ENCODE results near the gene SPATA32.

SPATA32 gene

DNA sequence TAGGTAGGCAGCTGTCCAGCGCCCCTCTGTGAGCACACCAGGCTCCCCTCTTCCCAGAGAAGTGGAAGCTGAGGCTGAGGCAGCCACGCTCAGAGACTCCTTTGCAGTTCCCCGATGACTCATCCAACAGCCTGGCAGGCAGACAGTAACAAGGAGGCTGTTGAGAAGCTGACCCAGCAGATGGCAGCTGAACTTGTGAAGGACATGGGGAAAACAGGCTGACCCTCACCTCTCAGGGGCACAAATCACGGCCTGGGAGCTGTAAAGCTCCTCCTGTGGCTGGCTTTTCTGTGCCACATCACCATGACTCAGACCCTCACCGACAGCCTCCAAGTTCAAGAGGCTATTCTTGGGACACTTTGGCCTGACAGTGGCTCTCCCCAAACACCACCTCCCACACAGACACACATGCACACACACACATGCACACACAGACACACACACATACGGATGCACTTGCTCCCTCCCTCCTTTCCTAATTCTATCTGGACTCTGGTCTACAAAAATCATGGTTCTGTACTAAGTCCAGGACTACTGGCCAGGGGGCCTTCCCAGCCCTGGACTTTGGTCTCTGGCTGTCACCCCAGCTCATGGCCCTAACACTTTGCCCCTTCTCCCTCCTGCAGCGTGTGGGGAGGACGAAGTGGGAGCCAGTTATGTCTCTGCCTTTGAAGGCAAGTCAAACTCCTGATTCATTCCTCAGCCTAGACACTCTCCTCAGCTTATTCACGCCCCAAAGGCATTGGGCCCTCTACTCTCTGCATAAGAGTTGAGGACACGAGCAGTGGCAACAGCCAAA is 31.7 kb upstream of the SPATA32 start:
- FAIRE-seq, result no peak

- no peak for FAIRE-seq
Measured at GRCh38 chr17:45292696-45293412, 31.0 kb upstream of the SPATA32 start.

DNA sequence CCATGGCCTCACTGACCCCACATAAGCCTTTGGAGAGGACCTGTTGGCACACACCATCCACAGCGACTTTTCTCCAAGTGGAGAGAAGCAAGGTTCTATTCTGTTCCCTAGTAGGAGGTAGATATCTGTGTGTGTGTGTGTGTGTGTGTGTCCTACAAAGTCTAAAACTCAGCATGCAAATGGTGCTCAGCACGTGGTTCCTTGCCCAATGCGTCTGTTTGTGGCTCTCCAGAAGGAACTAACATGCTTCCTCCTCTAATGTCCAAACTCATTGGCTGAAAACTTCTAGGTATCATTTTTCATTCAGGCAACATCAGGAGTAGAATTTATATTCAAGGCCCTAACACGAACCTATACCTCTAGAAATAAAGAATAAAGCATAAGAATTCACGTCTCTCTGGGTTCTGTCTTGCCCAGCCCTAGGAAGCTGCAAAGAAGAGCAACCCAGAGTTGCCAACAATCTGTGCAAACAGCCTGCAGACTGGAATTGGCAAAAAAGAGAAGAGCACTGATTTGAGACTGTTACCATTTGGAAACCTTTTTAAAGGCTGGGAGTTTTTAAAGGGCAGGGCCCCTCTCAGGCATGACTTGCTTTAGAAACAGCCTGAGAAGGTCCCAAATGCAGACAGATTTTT is 29.4 kb upstream of the SPATA32 start:
- FAIRE-seq, result no peak

GRCh38 chr17:45290269-45290765 is 28.4 kb upstream of the SPATA32 start:
- FAIRE-seq, result no peak

DNA sequence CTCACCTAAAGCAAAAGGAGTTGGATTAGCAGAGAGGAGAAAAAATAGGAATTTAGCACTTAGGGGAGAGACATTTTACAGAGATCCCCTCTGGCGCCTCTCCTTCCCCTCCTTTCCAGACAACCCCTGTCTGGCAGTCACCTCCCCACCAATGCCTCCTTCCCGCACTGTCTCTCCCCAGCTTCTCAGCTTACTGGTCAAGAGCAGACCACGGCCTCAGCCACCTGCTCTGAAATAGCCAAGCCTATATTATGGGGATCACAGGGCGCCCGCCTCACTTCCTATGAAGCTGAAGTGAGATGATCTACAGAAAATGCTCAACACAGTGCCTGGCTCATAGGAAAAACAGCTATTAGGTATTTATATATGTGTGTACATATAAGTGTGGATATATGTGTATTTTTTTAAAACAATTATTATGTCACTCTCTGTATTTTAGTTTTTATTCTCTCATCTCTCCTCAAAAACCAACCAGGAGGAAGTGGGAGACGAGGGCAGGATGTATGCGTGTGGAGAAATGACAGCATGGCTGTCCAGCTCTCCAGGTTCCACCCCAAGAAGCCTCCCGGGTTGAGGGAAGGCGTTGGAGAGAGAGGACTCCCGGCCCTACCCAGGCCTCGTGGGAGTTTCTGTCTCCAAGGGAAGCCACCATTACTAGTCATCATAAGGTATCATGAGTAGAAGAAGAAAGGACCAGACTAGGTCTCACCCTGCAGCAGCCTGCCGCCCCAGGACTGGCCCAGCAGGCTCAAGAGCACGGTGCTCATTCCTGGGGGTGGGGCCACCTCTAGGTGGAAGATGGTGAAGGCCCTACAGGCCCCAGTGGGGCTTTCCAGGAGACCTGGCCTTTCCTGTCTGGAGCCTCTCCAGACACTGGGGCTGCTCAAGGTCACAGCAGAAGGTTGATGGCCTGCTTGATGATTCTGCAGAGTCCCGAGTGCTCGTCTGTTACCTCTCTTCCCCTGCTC is 27.7 kb upstream of the SPATA32 start:
- FAIRE-seq, result no peak

DNA sequence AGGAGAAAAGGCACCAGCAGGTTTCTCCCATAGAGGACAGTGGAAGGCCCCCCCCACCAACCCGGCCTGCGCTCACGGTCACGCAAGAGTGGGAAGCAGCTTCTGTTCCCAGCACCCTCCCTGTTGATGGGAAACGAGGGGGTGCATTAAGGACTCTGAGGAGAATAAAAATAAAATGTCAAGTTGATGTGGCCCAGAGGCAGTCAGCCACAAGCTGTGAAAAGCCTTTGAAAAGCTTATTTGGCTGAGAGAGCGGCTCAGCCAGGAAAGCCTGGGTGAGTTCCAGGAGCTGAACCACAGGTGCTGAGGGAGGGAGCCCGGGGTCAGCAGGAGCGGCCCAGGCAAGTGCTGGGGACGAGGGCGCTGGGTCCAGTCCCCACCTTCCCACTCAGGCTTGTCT is 26.9 kb upstream of the SPATA32 start:
- FAIRE-seq, result no peak

DNA sequence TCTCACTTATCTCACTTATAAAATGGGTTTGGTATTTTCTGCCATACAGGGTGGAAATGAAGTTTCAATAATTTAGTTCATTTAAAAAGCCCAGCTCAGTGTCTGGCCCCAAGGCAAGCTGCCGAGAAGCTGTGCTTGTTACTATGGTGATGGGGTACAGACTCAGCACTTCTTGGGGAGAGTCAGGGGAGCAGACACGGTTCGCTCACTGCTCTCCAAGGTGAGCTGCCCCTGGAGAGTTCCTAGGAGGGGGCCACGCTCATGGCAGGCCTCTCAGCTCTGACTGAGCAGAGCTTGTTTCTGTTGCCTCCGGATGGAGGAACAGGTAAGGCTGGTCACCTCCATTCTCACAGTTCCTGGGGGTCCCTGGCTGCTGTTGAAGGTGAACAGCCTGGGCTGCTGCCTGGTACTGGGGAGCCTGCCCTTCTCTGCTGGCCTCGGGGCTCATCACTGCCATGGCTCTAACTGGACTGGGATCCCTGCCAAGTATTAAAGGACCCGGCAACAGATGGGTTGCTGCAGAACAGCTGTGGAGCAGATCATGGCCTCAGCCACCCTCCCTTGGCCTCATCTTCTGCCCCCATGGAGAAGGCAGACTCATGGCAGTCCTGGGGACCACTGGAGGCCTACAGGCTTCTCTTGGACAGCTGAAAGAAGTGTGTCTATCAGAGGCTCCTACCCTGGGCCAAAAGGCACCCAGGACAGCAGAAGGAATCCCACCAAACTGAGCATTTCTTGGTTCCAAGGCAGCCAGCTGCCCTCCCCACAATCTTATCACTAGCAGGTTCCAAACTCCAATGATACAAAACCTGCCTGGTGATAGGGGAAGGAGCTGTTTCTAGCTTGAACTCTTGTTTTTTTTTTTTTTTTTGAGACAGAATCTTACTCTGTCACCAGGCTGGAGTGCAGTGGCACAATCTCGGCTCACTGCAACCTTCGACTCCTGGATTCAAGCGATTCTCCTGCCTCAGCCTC is 25.9 kb upstream of the SPATA32 start:
- FAIRE-seq, result no peak

- no peak for FAIRE-seq
Measured at GRCh38 chr17:45286286-45286685, 24.4 kb upstream of the SPATA32 start.

DNA sequence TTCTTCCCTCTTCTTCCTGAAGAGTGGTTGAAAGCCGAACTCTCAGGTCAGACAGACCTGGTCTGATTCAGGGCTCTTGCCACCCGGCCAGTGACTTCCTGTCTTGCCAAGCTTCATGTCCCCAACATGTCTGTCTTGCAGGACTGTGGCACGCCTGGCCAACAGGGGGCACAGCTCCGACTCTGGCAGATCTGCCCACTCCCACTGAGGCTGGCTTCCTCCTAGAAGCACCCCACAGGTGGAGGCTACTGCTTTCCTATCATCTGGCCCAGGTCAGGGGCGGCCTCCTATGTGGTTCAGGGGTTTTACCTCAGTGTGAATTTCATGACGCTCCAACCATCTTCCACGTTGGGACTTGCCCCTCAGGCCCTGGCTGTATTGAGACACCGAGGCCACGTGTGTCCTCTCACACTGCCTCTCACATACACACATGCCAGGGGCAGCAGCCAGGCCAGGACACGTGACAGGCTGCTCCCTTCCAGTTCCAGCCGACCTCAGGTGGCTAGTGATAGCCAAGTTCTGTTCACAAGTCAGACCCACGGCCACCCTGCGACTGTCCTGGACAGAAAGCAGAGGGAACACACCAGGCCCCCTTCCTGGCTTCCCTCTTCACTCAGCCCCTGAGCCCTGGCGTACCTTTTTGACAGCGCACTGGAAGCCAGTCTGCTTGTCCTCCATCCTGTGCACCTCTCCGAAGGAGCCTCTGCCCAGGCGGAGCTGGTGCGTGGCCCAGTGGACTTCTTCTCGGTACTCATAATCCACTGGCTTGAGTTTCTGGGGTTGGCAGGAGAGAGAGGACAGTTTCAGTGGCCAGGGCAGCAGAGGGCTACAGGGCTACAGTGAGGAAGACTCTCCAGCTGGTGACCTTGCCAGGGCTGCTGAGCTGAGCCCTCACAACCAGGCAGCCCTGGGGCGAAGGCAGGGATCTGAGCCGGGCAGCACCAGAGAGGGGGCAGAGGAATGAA is 22.6 kb upstream of the SPATA32 start:
- no peak for FAIRE-seq

DNA sequence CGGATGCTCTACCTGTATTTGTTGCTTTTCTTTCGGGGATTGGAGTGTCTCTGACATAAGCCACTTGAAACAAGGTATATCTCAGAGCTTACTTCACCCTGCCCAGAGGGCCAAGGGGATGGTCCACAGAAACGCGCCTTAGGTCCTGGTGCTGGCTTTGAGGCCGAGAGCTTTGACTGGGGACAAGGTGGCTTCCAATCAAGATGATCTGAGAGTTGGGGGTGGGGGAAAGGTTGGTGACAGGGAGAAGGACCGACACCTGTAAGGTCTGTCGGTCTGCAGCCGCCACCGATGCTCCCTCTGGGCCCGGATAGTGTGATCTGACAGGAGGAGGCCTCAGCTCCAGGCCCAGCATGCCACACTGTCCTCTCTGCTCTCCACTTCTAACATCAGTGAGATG is 21.8 kb upstream of the SPATA32 start:
- no peak for FAIRE-seq

DNA sequence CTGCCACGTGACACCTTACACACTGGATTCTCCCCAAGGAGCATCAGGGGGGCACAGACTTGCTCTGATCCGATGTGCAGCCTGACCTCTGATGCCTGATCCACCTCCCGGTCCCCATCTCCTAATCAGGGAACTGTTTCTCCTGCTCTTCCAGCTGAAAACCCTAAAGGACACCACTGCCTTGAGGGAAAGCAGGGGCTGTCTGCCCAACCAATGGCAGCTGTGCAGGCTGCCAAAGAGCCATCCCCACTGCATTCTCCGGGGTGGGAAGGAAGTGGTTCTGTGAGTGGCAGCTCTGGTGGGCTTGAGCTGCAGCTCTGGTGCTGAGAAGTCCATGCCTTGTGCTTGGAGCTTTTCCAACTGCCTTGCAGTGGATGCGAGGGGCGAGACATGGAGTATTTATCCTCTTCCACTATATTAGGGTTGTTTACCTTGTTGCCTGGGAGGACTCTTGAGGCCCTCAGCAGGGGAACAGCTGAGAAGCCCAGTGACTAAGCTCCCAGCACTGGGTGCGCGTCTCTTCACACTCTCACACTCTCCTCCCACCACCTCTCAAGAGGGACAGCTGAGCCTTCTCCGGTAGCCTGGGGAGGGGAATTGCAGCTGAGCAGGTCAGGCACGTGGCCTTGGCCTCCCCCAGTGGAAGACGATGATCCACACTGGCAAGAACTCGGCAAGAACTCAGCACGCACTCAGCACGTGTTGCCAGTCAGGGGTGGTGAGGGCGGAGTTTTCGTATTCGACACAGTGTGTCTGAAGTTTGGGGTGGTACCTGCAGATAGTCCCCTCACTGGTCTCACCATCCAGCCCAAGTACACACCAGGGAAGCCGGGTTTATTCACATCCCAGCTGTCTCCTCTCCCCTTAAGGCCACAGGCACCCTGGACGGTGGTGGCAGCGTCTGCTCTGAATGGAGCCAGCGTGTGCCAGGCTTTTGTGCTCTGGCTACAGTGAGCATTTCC is 21.1 kb upstream of the SPATA32 start:
- no peak for FAIRE-seq

DNA sequence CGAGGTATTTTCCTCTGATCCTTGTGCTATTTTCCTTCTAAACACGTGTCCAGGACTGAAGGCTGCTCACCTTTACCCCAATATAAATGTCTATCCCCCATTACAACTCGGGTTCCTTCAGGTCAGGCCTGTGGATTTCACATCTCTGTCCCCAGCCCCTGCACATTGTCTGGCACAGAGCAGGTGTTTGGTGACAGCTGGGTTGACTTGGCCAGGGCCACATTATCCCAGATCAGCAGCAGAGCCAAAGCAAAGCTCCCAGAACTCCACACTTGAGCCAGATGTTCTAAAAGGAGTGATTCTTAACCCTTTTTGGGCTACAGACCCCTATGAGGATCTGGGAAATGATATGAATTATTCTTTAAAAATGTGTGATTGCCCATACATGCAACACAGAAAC is 18.0 kb upstream of the SPATA32 start:
- FAIRE-seq, result no peak

- no peak for FAIRE-seq
Measured at GRCh38 chr17:45277992-45278391, 16.1 kb upstream of the SPATA32 start.

GRCh38 chr17:45277216-45277849 is 15.4 kb upstream of the SPATA32 start:
- peak; percentile 73 for FAIRE-seq

DNA sequence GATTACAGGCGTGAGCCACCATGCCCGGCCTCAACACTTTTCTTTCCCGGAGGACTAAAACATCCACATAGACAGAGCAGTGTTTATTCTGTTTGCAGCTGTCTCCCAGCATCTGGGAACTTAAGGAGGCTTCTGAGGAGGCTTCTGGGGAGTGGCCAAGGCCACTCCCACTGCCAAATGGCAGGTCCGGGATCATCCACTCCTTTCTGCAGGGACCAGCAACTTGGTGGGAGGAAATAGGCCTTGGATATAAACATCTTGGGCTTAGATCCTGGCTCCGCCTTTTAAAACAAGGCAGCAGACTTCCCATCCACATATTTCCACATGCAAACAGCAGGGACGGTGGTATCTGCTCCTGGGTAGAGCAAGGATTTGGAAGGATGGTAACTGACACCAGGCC is 14.1 kb upstream of the SPATA32 start:
- FAIRE-seq, result no peak

DNA sequence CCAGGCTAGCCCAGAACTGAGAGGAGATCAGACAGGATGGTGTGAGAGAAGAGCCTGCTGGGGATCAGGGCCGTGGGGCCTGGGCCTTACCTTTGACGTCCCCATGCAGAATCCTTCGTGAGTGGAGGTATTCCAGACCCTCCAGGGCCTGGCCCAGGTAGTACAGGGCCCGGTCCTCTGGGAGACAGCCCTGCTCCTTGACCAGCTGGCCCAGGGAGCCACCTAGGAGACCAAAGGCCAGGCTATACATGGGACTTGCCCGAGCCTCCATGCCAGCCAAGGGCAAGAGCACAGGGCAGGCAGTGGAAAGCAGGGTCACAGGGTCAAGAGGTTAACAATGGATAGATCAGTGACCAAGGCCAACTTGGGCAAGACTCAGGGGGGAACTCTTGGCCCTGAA is 12.1 kb upstream of the SPATA32 start:
- no peak for FAIRE-seq

GRCh38 chr17:45273551-45273957 is 11.7 kb upstream of the SPATA32 start:
- no peak for FAIRE-seq

GRCh38 chr17:45271603-45272002 is 9.7 kb upstream of the SPATA32 start:
- no peak for FAIRE-seq

Data from TTC549 (cell line).